Frontal cortex (tissue), 4 donors: ENCODE results near the gene ITGB5. TPM values are rescaled to one million over a fixed set of nuclear protein-coding genes. Genes with fewer than 3 reads are reported as not detected.
A peak's percentile ranks its signal among the peaks of the same experiment; 100 is the strongest.

ENCODE experiments used
- DNase-seq, 2 donors: peaks; one replicate each; pipeline ENCODE4 v3.0.0; 2012; ENCODE audit warnings: low spot score in 2 of 2
- FAIRE-seq: peaks from 2 replicates; lab custom pipeline; 2012; peaks lifted over from hg19 to GRCh38; lab: Jason Lieb, UNC
- total RNA-seq: library from RNA; depleted of rRNA; stranded (reverse); fragments of >200 nt; gene quantifications from one replicate; pipeline ENCODE4 v1.2.3, GENCODE V29; 2014
- donor health status: control.
- donor health status: control.
- donor health status: control.

The ITGB5 gene
- total RNA-seq, 1 donor from 2014 or later = 20.4 TPM

DNA sequence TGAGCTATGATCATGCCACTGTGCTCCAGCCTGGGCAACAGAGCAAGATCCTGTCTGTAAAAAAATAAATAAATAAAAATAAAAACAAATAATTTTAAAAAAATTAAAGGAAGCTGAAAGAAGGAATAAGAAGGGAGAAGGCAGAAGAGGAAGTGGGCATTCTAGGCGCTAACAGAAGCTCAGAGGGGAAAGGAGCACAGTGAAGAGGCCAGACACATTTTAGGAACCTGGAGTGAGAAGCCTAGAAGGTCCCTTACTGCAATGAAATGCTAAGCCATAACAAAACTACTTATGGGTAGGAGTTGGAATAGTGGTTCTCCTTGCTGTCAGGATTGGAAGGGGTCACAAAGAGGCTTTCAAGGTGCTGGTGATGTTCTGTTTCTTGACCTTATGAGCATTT is 64.0 kb downstream of the ITGB5 start:
- no peak for DNase-seq
- no peak for FAIRE-seq

DNA sequence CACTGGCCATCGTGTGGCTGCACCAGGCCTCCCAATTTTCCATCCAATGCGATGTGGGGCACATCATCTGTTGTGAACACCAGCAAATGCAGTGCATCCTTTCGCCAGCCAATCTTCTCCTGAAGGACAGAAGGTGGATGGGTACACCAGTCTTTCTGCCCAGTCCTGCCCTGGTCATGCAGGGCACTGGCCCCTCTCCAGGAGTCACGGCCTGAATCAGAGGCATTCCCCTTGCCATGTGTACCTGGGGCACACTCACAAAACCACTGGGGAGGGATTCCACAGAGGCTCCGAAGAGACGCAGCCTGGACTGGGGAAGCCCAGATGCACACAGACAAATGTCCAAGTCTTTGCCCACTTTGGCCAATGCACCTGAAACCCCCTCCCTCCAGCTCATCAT is 65.8 kb downstream of the ITGB5 start:
- DNase-seq (no peak), FAIRE-seq (no peak)

DNA sequence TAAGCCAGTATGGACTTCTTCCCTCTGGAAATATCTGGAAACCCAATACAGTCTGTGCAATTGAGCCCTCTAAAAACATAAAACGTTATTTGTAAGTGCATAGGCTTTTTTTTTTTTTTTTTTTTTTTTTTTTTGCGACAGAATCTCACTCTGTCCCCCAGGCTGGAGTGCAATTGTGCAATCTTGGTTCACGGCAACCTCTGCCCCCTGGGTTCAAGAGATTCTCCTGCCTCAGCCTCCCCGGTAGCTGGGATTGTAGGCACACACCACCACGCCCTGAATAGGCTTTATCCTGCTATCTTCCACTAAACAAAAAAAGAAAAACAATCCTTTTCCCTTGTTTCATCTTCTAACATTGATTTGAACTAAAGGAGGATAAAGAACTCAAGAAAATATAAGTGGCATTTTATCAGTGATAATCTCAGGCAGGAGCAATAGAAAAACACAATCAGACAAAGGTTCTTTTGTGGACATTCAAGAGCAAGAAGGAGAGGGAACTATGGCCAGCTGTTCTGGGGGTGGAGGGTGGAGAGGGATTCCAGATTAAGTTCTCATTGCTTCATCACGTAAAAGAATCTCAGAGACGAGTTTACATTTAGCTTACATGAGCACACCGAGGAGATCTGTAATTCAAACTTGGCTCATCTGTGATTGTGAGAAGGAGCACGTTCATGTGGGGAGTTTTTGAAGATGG is 68.6 kb downstream of the ITGB5 start:
- FAIRE-seq (no peak), DNase-seq (no peak)

GRCh38 chr3:124817079-124817478 is 70.1 kb downstream of the ITGB5 start:
- DNase-seq (no peak), FAIRE-seq (no peak)

GRCh38 chr3:124816206-124816605 is 71.0 kb downstream of the ITGB5 start:
- FAIRE-seq (no peak), DNase-seq (no peak)

- FAIRE-seq = no peak
- DNase-seq = no peak
Observed at GRCh38 chr3:124815781-124816180, 71.4 kb downstream of the ITGB5 start.

GRCh38 chr3:124814620-124815421 is 72.3 kb downstream of the ITGB5 start:
- FAIRE-seq (no peak), DNase-seq (no peak)

GRCh38 chr3:124813541-124813940 is 73.6 kb downstream of the ITGB5 start:
- DNase-seq (no peak), FAIRE-seq (no peak)

GRCh38 chr3:124812291-124813265 is 74.6 kb downstream of the ITGB5 start:
- peak in 1 of 2 donors; percentile 50 for DNase-seq

GRCh38 chr3:124811436-124811835 is 75.7 kb downstream of the ITGB5 start:
- DNase-seq (no peak), FAIRE-seq (no peak)

More at GRCh38 chr3:124812291-124813265, 74.6 kb downstream of the ITGB5 start:
- FAIRE-seq = no peak

- DNase-seq (no peak), FAIRE-seq (no peak)
Observed at GRCh38 chr3:124810970-124811369, 76.2 kb downstream of the ITGB5 start.

GRCh38 chr3:124809039-124809438 is 78.1 kb downstream of the ITGB5 start:
- no peak for FAIRE-seq
- no peak for DNase-seq

GRCh38 chr3:124805671-124806070 is 81.5 kb downstream of the ITGB5 start:
- FAIRE-seq (no peak), DNase-seq (no peak)

GRCh38 chr3:124804875-124805274 is 82.3 kb downstream of the ITGB5 start:
- DNase-seq = no peak
- no peak for FAIRE-seq

GRCh38 chr3:124802702-124803101 is 84.5 kb downstream of the ITGB5 start:
- no peak for FAIRE-seq

GRCh38 chr3:124802061-124802698 is 85.0 kb downstream of the ITGB5 start:
- DNase-seq = no peak
- FAIRE-seq = no peak

More at GRCh38 chr3:124802702-124803101, 84.5 kb downstream of the ITGB5 start:
- DNase-seq = peak in 1 of 2 donors; percentile 46

GRCh38 chr3:124800511-124801258 is 86.5 kb downstream of the ITGB5 start:
- DNase-seq (peak in 1 of 2 donors; percentile 35), FAIRE-seq (no peak)

DNA sequence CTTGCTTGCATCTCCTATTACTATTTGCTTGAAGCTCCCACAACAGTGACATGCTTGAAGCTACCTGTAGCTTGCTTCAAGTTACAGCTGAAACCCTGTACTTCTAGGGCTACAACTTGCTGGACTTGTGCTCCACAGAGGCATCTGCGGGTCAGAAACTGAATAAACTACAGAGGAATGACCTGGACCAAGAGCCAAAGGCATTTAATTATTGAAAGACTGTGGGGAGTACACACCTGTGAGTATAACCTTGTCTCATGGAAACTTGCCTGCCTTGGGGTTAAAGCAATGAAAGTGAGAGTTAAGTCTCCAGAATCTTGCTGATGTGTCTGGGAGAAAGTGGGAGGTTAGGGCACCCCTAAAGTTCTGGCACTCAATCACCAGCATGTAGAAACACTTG is 87.1 kb downstream of the ITGB5 start:
- FAIRE-seq (no peak), DNase-seq (no peak)

DNA sequence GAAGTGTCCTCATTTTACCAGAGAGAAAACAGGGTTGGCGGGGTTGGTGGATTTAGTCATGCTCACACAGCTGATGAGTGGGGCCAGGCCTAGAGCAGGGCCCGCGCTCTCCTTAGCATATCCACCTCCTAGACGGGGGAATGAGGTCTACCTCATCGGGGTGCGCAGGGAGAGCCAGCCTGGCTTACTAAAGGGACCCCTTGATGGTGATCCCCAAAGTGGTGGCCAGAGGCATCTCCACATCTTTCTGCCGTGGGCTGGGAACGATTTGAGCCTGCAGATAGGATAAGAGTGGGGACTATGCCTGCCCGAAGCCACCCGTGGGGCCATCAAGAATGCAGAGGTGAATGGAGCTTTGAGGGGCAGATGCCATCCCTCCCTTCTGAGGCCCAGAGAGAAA is 87.5 kb downstream of the ITGB5 start:
- FAIRE-seq = no peak
- DNase-seq = no peak
